ENCODE measurements around the gene ATOH7. TPM values are rescaled to one million over a fixed set of nuclear protein-coding genes. Genes with fewer than 3 reads are reported as not detected.

The ATOH7 gene
- total and polyA plus RNA-seq, 10 donors = 0.04 to 0.10 (median 0.08) TPM; not detected in 7

DNA sequence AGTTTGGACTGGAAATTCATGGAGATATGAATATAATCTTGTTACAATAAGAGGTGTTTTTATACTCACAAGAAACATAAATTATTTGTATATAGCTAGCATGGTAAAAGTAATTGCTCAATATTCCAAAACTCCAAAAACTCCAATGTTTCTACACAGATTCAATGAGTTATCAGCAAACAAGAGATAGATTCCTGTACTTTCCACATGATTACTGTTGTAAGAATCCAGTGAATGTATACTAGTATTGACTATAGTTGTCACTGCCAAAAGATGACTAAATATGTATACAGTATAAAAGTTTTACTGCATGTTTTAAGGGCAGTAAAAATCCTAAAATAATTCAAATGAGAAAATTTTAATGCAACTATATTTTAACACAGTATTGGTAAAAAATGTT, 10.7 kb downstream of the ATOH7 start:
- H3K4me1 ChIP-seq = no peaks in the 10 kb centered on the region
- no peaks in the 10 kb centered on the region for H3K36me3 ChIP-seq
- no peak overlapping the region for H3K27ac ChIP-seq
- H3K4me3 ChIP-seq = no peak overlapping the region
- no peaks in the 10 kb centered on the region for H3K9me3 ChIP-seq
- TF ChIP-seq POLR2A (IDR thresholded peaks at IDR 0.05) (no peak), POLR2AphosphoS5 (IDR thresholded peaks at IDR 0.05) (no peak)
- TF ChIP-seq, protein P1, sequence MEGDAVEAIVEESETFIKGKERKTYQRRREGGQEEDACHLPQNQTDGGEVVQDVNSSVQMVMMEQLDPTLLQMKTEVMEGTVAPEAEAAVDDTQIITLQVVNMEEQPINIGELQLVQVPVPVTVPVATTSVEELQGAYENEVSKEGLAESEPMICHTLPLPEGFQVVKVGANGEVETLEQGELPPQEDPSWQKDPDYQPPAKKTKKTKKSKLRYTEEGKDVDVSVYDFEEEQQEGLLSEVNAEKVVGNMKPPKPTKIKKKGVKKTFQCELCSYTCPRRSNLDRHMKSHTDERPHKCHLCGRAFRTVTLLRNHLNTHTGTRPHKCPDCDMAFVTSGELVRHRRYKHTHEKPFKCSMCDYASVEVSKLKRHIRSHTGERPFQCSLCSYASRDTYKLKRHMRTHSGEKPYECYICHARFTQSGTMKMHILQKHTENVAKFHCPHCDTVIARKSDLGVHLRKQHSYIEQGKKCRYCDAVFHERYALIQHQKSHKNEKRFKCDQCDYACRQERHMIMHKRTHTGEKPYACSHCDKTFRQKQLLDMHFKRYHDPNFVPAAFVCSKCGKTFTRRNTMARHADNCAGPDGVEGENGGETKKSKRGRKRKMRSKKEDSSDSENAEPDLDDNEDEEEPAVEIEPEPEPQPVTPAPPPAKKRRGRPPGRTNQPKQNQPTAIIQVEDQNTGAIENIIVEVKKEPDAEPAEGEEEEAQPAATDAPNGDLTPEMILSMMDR (IDR thresholded peaks at IDR 0.05 in 8 of 11, conservative IDR thresholded peaks at IDR 0.05 in 3 of 11) = no peak
- H3K27me3 ChIP-seq (replicated peaks in 1 of 7) = no peaks in the 10 kb centered on the region
- intact Hi-C loops (cut with DNase I; ENCODE audit: low total_unique reads) = no loop called here
- no peak for DNase-seq

DNA sequence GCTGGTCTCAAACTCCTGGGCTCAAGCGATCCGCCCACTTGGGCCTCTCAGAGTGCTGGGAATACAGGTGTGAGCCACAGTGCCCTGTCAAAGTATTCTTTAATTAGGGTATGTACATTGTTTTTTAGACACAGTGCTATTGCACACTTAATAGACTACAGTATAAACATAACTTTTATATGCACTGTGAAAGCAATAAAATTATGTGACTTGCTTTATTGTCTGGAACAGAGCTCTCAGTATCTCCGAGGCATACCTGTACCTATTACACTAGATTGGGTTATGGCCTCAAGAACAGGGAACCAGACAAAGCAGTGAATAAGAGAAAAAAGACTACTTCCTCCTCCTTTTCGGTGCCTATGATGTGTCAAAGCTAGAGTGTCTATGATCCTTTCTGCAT, 13.1 kb downstream of the ATOH7 start:
- intact Hi-C loops (cut with DNase I; ENCODE audit: low total_unique reads) = no loop called here
- Histone ChIP-seq H3K27ac (no peak overlapping the region), H3K9me3 (no peaks in the 10 kb centered on the region), H3K36me3 (no peaks in the 10 kb centered on the region), H3K4me3 (no peak overlapping the region), H3K4me1 (no peaks in the 10 kb centered on the region), H3K27me3 (replicated peaks in 1 of 7) (no peaks in the 10 kb centered on the region)
- DNase-seq = no peak
- TF ChIP-seq POLR2A (IDR thresholded peaks at IDR 0.05) (no peak), POLR2AphosphoS5 (IDR thresholded peaks at IDR 0.05) (no peak)
- TF ChIP-seq, protein P1 (IDR thresholded peaks at IDR 0.05 in 8 of 11, conservative IDR thresholded peaks at IDR 0.05 in 3 of 11) = no peak
- WGBS, 5 donors = 78 to 87% (median 80%) methylated on average over 4 of the region's 4 CpGs

DNA sequence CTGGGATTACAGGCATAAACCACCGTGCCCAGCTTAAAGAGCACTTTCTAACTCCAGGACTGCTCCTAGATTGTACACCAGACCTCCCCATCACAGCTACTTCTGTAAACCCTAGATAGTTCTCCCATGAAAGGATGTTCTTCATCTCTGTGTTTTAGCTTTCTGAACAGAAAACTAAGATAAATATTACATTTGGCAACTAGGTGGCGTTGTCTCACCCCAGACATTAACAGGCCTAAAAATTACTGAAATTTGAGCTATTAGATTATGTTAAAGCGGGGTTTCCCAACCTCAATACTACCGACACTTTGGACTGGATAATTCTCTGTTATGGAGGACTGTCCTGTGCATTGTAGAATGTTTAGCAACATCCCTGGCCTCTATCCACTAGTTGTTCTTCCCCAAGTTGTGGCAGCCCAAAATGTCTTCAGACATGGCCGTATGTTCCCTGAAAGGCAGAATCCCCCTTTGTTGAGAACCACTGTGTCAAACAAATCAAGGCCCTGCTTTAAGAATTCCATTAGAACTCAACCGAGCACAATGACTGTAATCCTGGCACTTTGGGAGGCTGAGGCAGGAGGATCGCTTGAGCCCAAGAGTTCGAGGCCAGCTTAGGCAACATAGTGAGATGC, 19.1 kb downstream of the ATOH7 start:
- Histone ChIP-seq H3K9me3 (no peaks in the 10 kb centered on the region), H3K4me1 (no peaks in the 10 kb centered on the region), H3K27me3 (replicated peaks in 1 of 7) (no peaks in the 10 kb centered on the region), H3K27ac (no peak overlapping the region), H3K4me3 (no peak overlapping the region), H3K36me3 (no peaks in the 10 kb centered on the region)
- WGBS, 5 donors = 50 to 58% (median 56%) methylated on average over 8 of the region's 8 CpGs
- DNase-seq = no peak
- intact Hi-C loops (cut with DNase I; ENCODE audit: low total_unique reads) = loop anchor here (5.0 kb wide), 1 partner anchor 89 kb away; no protein-coding TSS in a partner anchor
- TF ChIP-seq, protein P1 (IDR thresholded peaks at IDR 0.05 in 8 of 11, conservative IDR thresholded peaks at IDR 0.05 in 3 of 11) = peak in 10 of 11 experiments; percentile 11 to 64 (median 57)
- no peak for TF ChIP-seq POLR2AphosphoS5 (IDR thresholded peaks at IDR 0.05)

DNA sequence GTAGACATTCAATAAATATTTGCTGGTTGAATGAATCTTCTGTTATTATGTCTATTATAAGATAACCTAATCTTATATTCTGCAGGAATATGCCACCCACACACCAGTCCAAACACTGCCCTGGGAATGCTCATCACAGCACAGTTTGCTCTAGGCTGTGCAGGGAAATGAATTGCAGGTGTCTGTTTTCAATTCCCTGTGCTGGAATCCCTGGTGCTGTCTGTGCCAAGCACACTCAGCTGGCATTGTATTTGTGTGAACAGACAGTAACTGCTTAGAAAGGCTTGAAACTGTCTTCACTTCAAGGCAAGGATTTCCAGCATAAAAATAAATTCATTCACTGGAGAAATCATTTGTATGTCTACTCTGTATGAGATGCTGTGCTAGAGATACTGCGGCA, 20.2 kb downstream of the ATOH7 start:
- Histone ChIP-seq H3K4me1 (no peaks in the 10 kb centered on the region), H3K27me3 (replicated peaks in 1 of 7) (no peaks in the 10 kb centered on the region), H3K4me3 (no peak overlapping the region), H3K9me3 (no peaks in the 10 kb centered on the region), H3K36me3 (no peaks in the 10 kb centered on the region), H3K27ac (no peak overlapping the region)
- intact Hi-C loops (cut with DNase I; ENCODE audit: low total_unique reads) = loop anchor here (5.0 kb wide), 1 partner anchor 91 kb away; no protein-coding TSS in a partner anchor
- 91 to 98% (median 95%) methylated on average over 1 of the region's 1 CpG for WGBS, 5 donors
- no peak for DNase-seq
- TF ChIP-seq, protein P1 (IDR thresholded peaks at IDR 0.05 in 8 of 11, conservative IDR thresholded peaks at IDR 0.05 in 3 of 11) = no peak
- TF ChIP-seq POLR2A (IDR thresholded peaks at IDR 0.05) = no peak
- no peak for TF ChIP-seq POLR2AphosphoS5 (IDR thresholded peaks at IDR 0.05)
